ENCODE measurements around the gene PABPC1L2B.
"Not testable (repeated sequence)": the region's sequence is repeated elsewhere in the genome, so short reads cannot be mapped to it uniquely, and the experiment has no call there.

The PABPC1L2B gene

DNA sequence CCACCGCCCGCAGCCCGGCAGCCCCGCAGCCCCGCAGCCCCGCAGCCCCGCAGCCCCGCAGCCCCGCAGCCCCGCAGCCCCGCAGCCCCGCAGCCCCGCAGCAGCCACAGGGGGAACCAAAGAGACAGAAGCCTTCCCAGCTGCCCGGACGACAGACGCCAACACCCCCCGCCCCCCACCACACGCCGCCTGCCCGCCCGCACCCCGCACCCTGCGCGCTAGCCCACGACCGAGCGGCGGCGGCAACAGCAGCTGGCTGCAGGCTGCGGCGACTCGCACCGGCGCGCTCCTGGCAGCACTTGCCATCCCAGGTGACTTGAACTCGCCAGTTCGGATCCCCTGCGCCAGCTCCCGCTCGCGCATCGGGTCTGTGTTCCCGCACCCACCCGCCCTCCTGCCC is at the start of gene PABPC1L2B:
Gene PABPC1L2B, plus strand, starts transcription at position 207 of the 400 bp plus-strand sequence. CDS start 704 bp downstream, outside the sequence.
- not testable (repeated sequence) for DNase-seq (ENCODE audit: low spot score)

- DNase-seq (ENCODE audit: low spot score), result not testable (repeated sequence)
Observed at GRCh38 chrX:72959971-72960370, 42.8 kb upstream of the PABPC1L2B start.

- DNase-seq (ENCODE audit: low spot score), result not testable (repeated sequence)
Observed at GRCh38 chrX:72971859-72972258, 30.9 kb upstream of the PABPC1L2B start.

DNA sequence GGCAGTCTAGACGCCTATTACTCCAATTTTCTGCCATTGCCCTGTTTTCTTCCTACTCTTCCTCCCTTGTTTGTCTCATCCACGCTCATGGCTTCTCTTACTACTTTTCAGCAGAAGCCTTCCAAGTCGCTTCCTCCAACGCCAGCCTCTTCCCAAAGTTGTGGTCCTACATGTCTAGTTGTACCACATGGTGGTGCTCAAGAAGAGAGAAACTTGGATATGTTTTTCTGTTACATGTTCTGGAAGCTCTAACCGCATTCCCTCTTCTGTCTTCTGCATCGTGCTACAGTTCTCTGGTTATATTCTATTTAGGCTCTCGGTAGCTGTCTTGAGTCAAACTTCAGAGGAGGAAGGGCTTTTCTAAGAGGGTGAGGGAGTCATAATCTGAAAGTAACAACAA is 27.9 kb upstream of the PABPC1L2B start:
- DNase-seq (ENCODE audit: low spot score), result not testable (repeated sequence)

DNA sequence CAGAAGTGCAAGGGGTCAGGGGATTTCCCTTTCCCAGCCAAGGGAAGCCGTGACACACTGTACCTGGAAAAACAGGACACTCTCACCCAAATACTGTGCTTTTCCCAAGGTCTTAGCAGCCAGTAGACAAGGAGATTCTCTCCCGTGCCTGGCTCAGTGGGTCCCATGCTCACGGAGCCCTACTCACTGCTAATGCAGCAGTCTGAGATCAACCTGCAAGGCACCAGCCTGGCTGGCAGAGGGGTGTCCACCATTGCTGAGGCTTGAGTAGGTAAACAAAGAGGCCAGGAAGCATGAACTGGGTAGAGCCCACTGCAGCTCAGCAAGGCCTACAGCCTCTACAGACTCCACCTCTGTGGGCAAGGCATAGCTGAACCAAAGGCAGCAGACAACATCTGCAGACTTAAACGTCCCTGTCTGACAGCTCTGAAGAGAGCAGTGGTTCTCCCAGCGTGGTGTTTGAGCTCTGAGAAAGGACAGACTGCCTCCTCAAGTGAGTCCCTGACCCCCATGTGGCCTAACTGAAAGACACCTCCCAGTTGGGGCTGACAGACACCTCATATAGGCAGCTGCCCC is 21.8 kb upstream of the PABPC1L2B start:
- DNase-seq (ENCODE audit: low spot score), result not testable (repeated sequence)

DNA sequence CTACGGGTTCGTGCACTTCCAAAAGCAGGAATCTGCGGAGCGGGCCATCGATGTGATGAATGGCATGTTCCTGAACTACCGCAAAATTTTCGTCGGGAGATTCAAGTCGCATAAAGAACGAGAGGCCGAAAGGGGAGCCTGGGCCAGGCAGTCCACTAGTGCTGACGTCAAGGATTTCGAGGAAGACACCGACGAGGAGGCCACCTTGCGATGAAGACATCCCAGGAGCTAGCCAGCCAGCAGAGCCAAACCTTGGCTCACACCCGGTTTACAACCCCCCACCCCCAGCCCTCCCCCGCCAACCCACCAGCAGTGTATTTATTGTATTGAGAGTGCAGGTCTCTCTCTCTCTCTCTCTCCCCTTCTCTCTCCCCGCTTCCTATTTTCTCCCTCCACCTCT is 1.3 kb downstream of the PABPC1L2B start:
- not testable (repeated sequence) for DNase-seq (ENCODE audit: low spot score)

GRCh38 chrX:73021361-73022092 is 18.8 kb downstream of the PABPC1L2B start:
- no peak for DNase-seq (ENCODE audit: low spot score)

DNA sequence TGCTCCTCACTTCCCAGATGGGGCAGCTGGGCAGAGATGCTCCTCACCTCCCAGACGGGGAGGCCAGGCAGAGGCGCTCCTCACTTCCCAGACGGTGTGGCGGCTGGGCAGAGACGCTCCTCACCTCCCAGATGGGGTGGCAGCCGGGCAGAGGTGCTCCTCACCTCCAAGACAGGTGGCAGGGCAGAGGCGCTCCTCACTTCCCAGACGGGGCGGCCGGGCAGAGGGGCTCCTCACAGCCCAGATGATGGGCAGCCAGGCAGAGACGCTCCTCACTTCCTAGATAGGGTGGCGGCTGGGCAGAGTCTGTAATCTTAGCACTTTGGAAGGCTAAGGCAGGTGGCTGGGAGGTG is 19.3 kb downstream of the PABPC1L2B start:
- not testable (repeated sequence) for DNase-seq (ENCODE audit: low spot score)

GRCh38 chrX:73028876-73029275 is 26.1 kb downstream of the PABPC1L2B start:
- no peak for DNase-seq (ENCODE audit: low spot score)

All from CD4-positive, alpha-beta T cell treated with Interleukin-6 at 100 ng/mL for 8 hours (primary cell).